Stimulated activated CD8-positive, alpha-beta memory T cell treated with anti-CD3 and anti-CD28 coated beads, Interleukin-7, amount 100 ng/mL, for 1 hour (primary cell): Measurements from ENCODE around the gene LAMB3.
"Not testable (repeated sequence)": the region's sequence is repeated elsewhere in the genome, so short reads cannot be mapped to it uniquely, and the experiment has no call there.

Experiments used
- DNase-seq, 2 donors: peaks; one replicate each; pipeline ENCODE4 v3.0.0-alpha.2; 2020; ENCODE audit warnings: low read depth in 2 of 2

The LAMB3 gene

GRCh38 chr1:209652121-209652735 lies at the start of gene LAMB3:
Gene LAMB3, minus strand, starts transcription at chr1:209652425. Its CDS starts 1,481 bp downstream, at chr1:209650944.
- DNase-seq, result no peak

- DNase-seq, result not testable (repeated sequence)
Observed at GRCh38 chr1:209700686-209701085, 48.5 kb upstream of the LAMB3 start.

GRCh38 chr1:209697126-209697525 lies 44.9 kb upstream of the LAMB3 start:
- no peak for DNase-seq

- DNase-seq, result no peak
Observed at GRCh38 chr1:209696673-209697072, 44.4 kb upstream of the LAMB3 start.

- DNase-seq, result peak; percentile 29 to 44
Observed at GRCh38 chr1:209692745-209693504, 40.7 kb upstream of the LAMB3 start.

- no peak for DNase-seq
Observed at GRCh38 chr1:209692296-209692695, 40.1 kb upstream of the LAMB3 start.

- no peak for DNase-seq
Observed at GRCh38 chr1:209691237-209691636, 39.0 kb upstream of the LAMB3 start.

- no peak for DNase-seq
Observed at GRCh38 chr1:209689477-209689876, 37.3 kb upstream of the LAMB3 start.

GRCh38 chr1:209688746-209689234 lies 36.6 kb upstream of the LAMB3 start:
- no peak for DNase-seq

GRCh38 chr1:209686322-209686721 lies 34.1 kb upstream of the LAMB3 start:
- DNase-seq, result no peak

- no peak for DNase-seq
Observed at GRCh38 chr1:209685821-209686220, 33.6 kb upstream of the LAMB3 start.

- no peak for DNase-seq
Observed at GRCh38 chr1:209678981-209679539, 26.8 kb upstream of the LAMB3 start.

- no peak for DNase-seq
Observed at GRCh38 chr1:209675565-209676154, 23.4 kb upstream of the LAMB3 start.

- DNase-seq, result no peak
Observed at GRCh38 chr1:209674957-209675564, 22.8 kb upstream of the LAMB3 start, which contains the start of gene G0S2. Gene G0S2, plus strand, starts transcription at chr1:209675412. Its CDS starts 273 bp downstream, at chr1:209675685.

GRCh38 chr1:209673631-209674417 lies 21.6 kb upstream of the LAMB3 start:
- DNase-seq, result no peak

- DNase-seq, result no peak
Observed at GRCh38 chr1:209672705-209673630, 20.7 kb upstream of the LAMB3 start.

- no peak for DNase-seq
Observed at GRCh38 chr1:209670441-209671082, 18.3 kb upstream of the LAMB3 start.

GRCh38 chr1:209667708-209668107 lies 15.5 kb upstream of the LAMB3 start:
- DNase-seq, result no peak

GRCh38 chr1:209667103-209667502 lies 14.9 kb upstream of the LAMB3 start:
- DNase-seq, result no peak
